ENCODE measurements around the gene ASPSCR1. TPM values are rescaled to one million over a fixed set of nuclear protein-coding genes. Genes with fewer than 3 reads are reported as not detected.
A peak's percentile ranks its signal among the peaks of the same experiment; 100 is the strongest.

ASPSCR1 gene
- total and polyA plus RNA-seq, 10 of the 15 experiments (the other 5 are each of a cell fraction or from before 2014, with no cell fraction given), result 1.5 to 48.4 (median 25.4) TPM

GRCh38 chr17:81977211-81977808, at the start of gene ASPSCR1 (continued):
- TF ChIP-seq, protein P1, sequence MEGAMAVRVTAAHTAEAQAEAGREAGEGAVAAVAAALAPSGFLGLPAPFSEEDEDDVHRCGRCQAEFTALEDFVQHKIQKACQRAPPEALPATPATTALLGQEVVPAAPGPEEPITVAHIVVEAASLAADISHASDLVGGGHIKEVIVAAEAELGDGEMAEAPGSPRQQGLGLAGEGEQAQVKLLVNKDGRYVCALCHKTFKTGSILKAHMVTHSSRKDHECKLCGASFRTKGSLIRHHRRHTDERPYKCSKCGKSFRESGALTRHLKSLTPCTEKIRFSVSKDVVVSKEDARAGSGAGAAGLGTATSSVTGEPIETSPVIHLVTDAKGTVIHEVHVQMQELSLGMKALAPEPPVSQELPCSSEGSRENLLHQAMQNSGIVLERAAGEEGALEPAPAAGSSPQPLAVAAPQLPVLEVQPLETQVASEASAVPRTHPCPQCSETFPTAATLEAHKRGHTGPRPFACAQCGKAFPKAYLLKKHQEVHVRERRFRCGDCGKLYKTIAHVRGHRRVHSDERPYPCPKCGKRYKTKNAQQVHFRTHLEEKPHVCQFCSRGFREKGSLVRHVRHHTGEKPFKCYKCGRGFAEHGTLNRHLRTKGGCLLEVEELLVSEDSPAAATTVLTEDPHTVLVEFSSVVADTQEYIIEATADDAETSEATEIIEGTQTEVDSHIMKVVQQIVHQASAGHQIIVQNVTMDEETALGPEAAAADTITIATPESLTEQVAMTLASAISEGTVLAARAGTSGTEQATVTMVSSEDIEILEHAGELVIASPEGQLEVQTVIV (IDR thresholded peaks at IDR 0.05; ENCODE audit: borderline replicate concordance, partially characterized antibody), result peak; percentile 70
- peak; percentile 82 for TF ChIP-seq POLR2AphosphoS5 (IDR thresholded peaks at IDR 0.05; ENCODE audit: low read length)
- TF ChIP-seq ZNF274 (IDR thresholded peaks at IDR 0.05; ENCODE audit: insufficient read depth, insufficient read length), result no peak
- no peak for TF ChIP-seq SUPT20H (IDR thresholded peaks at IDR 0.05; ENCODE audit: borderline replicate concordance, control insufficient read depth, low read depth, low read length)
- peak; percentile 71 for TF ChIP-seq RUNX3 (IDR thresholded peaks at IDR 0.05; ENCODE audit: low read length)
- TF ChIP-seq SP1 (IDR thresholded peaks at IDR 0.05; ENCODE audit: low read depth, low read length), result peak; percentile 79
- TF ChIP-seq SIN3A (IDR thresholded peaks at IDR 0.05; ENCODE audit: low read depth, low read length), result peak; percentile 83
- no peak for TF ChIP-seq ZNF217 (IDR thresholded peaks at IDR 0.05)
- no peak for TF ChIP-seq KDM1A (IDR thresholded peaks at IDR 0.05; ENCODE audit: borderline replicate concordance)
- TF ChIP-seq HDGF (IDR thresholded peaks at IDR 0.05), result no peak
- no peak for TF ChIP-seq CBFB (IDR thresholded peaks at IDR 0.05; ENCODE audit: low read depth)
- TF ChIP-seq NFYB (IDR thresholded peaks at IDR 0.05; ENCODE audit: insufficient read depth, low read depth, low read length), result no peak
- TF ChIP-seq ZSCAN29 (IDR thresholded peaks at IDR 0.05), result no peak
- no peak for TF ChIP-seq YBX1 (IDR thresholded peaks at IDR 0.05)
- no peak for TF ChIP-seq NBN (IDR thresholded peaks at IDR 0.05)
- no peak for TF ChIP-seq CBX3 (IDR thresholded peaks at IDR 0.05; ENCODE audit: borderline replicate concordance, low read depth)
- no peak for TF ChIP-seq SMARCA5 (IDR thresholded peaks at IDR 0.05)
- TF ChIP-seq, protein P2, sequence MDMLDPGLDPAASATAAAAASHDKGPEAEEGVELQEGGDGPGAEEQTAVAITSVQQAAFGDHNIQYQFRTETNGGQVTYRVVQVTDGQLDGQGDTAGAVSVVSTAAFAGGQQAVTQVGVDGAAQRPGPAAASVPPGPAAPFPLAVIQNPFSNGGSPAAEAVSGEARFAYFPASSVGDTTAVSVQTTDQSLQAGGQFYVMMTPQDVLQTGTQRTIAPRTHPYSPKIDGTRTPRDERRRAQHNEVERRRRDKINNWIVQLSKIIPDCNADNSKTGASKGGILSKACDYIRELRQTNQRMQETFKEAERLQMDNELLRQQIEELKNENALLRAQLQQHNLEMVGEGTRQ (IDR thresholded peaks at IDR 0.05; ENCODE audit: borderline replicate concordance, low read depth, low read length), result peak; percentile 90
- peak; percentile 81 for TF ChIP-seq ELK1 (IDR thresholded peaks at IDR 0.05; ENCODE audit: low read depth, low read length)
- no peak for TF ChIP-seq MYB (IDR thresholded peaks at IDR 0.05; ENCODE audit: borderline replicate concordance, low read depth, low read length)
- TF ChIP-seq, protein P3, sequence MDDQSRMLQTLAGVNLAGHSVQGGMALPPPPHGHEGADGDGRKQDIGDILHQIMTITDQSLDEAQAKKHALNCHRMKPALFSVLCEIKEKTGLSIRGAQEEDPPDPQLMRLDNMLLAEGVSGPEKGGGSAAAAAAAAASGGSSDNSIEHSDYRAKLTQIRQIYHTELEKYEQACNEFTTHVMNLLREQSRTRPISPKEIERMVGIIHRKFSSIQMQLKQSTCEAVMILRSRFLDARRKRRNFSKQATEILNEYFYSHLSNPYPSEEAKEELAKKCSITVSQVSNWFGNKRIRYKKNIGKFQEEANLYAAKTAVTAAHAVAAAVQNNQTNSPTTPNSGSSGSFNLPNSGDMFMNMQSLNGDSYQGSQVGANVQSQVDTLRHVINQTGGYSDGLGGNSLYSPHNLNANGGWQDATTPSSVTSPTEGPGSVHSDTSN (IDR thresholded peaks at IDR 0.05; ENCODE audit: insufficient replicate concordance, low read depth, low read length), result no peak
- no peak for TF ChIP-seq REST (IDR thresholded peaks at IDR 0.05; ENCODE audit: low read depth, low read length)
- TF ChIP-seq HDAC6 (IDR thresholded peaks at IDR 0.05; ENCODE audit: unreplicated experiment), result no peak
